ENCODE measurements around the gene SLC38A6. TPM values are rescaled to one million over a fixed set of nuclear protein-coding genes. Genes with fewer than 3 reads are reported as not detected.
"Not testable (repeated sequence)": the region's sequence is repeated elsewhere in the genome, so short reads cannot be mapped to it uniquely, and the experiment has no call there.

The SLC38A6 gene
- total and polyA plus RNA-seq, 10 of the 15 experiments (the other 5 are each of a cell fraction or from before 2014, with no cell fraction given) = 2.0 to 7.0 (median 3.7) TPM

DNA sequence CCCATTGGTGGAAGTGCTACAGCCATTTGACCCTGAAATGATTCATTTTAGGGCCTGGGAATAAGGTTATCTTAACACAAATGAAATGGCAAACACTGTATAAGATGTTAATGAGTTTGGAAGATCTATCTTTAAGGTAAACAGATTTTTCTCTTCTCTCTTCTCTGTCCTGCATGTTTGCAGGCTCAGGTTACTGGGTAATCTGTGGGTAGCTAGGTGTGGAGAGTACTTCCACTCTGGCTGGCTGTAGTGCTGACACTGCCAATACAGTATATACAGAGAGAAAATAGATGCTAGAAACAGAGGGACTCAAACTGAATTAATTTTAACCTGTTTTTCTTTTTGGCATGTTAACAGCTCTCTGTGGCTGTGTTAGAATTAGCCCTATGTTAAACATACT lies 84.6 kb downstream of the SLC38A6 start:
- Histone ChIP-seq H2AFZ (ENCODE audit: control insufficient read depth, low read depth, low read length) (no peak overlapping the region), H3K4me2 (ENCODE audit: control insufficient read depth, insufficient read depth) (no peak overlapping the region), H3K27ac (ENCODE audit: control insufficient read depth, insufficient read depth) (no peak overlapping the region), H3K27me3 (replicated peaks in 1 of 2; ENCODE audit: control insufficient read depth in 2 of 2, insufficient read depth in 2 of 2, low read length in 1 of 2) (no peaks in the 10 kb centered on the region), H3K4me1 (ENCODE audit: control insufficient read depth, insufficient read depth, low read length) (no peaks in the 10 kb centered on the region), H3K79me2 (ENCODE audit: control insufficient read depth, insufficient read depth, low read length) (no peaks in the 10 kb centered on the region), H3K4me3 (no peak overlapping the region), H3K9ac (ENCODE audit: control insufficient read depth, insufficient read depth, low read length) (no peak overlapping the region), H4K20me1 (ENCODE audit: control insufficient read depth, insufficient read depth) (no peaks in the 10 kb centered on the region), H3K9me3 (replicated peaks; ENCODE audit: control insufficient read depth, insufficient read depth, low read length) (no peaks in the 10 kb centered on the region), H3K36me3 (ENCODE audit: control insufficient read depth in 2 of 2, insufficient read depth in 2 of 2, low read length in 1 of 2) (no peaks in the 10 kb centered on the region)
- POLR2A ChIA-PET = no interaction called here
- TF ChIP-seq RCOR1 (conservative IDR thresholded peaks at IDR 0.05; ENCODE audit: low read depth, low read length) (no peak), SIN3A (IDR thresholded peaks at IDR 0.05; ENCODE audit: low read depth, low read length) (no peak), CHD1 (IDR thresholded peaks at IDR 0.05; ENCODE audit: low read depth, low read length) (no peak), TAF1 (IDR thresholded peaks at IDR 0.05; ENCODE audit: borderline replicate concordance, low read depth, low read length) (no peak), MYC (IDR thresholded peaks at IDR 0.05; ENCODE audit: insufficient read depth, insufficient read length, insufficient replicate concordance, low read length, severe bottlenecking) (no peak)
- TF ChIP-seq, protein P1, sequence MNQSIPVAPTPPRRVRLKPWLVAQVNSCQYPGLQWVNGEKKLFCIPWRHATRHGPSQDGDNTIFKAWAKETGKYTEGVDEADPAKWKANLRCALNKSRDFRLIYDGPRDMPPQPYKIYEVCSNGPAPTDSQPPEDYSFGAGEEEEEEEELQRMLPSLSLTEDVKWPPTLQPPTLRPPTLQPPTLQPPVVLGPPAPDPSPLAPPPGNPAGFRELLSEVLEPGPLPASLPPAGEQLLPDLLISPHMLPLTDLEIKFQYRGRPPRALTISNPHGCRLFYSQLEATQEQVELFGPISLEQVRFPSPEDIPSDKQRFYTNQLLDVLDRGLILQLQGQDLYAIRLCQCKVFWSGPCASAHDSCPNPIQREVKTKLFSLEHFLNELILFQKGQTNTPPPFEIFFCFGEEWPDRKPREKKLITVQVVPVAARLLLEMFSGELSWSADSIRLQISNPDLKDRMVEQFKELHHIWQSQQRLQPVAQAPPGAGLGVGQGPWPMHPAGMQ (IDR thresholded peaks at IDR 0.05; ENCODE audit: borderline replicate concordance) = no peak
- in situ Hi-C loops (cut with MboI) (no loop called here), intact Hi-C loops (cut with micrococcal nuclease; ENCODE audit: unreplicated experiment) (no loop called here)
- ATAC-seq (no peak), FAIRE-seq (no peak), DNase-seq (ENCODE audit: low read depth, low spot score) (no peak)
- RAD21 ChIA-PET (ENCODE audit: unreplicated experiment) = no interaction called here
- no TSS peak for BruUV-seq (replicated peaks)
- SMC1A ChIA-PET (ENCODE audit: uncharacterized antibody, unreplicated experiment) = interaction anchor here (0.8 to 1.5 kb wide), 2 partner anchors 407 to 441 kb away, joined by 3 to 4 read pairs; no protein-coding TSS in a partner anchor
- CTCF ChIA-PET = no interaction called here

DNA sequence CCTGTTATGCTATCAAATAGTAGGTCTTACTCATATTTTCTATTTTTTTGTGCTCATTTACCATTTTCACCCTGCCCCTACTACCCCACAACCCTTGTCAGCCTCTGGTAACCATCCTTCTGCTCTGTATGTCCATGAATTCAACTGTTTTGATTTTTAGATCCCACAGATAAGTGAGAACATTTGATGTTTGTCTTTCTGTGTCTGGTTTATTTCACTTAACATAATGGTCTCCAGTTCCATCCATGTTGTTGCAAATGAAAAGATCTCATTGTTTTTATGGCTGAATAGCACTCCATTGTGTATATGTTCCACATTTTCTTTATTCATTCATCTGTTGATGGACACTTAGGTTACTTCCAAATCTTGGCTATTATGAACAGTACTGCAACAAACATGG lies 91.4 kb downstream of the SLC38A6 start:
- CTCF ChIA-PET; H3K27me3 ChIP-seq (replicated peaks in 1 of 2; ENCODE audit: control insufficient read depth in 2 of 2, insufficient read depth in 2 of 2, low read length in 1 of 2); ATAC-seq; H3K79me2 ChIP-seq (ENCODE audit: control insufficient read depth, insufficient read depth, low read length); in situ Hi-C loops (cut with MboI); H3K4me3 ChIP-seq; H2AFZ ChIP-seq (ENCODE audit: control insufficient read depth, low read depth, low read length); intact Hi-C loops (cut with micrococcal nuclease; ENCODE audit: unreplicated experiment); POLR2A ChIA-PET; H3K36me3 ChIP-seq (ENCODE audit: control insufficient read depth in 2 of 2, insufficient read depth in 2 of 2, low read length in 1 of 2); H3K4me1 ChIP-seq (ENCODE audit: control insufficient read depth, insufficient read depth, low read length); H3K9me3 ChIP-seq (replicated peaks; ENCODE audit: control insufficient read depth, insufficient read depth, low read length); BruUV-seq (replicated peaks); H3K9ac ChIP-seq (ENCODE audit: control insufficient read depth, insufficient read depth, low read length); SMC1A ChIA-PET (ENCODE audit: uncharacterized antibody, unreplicated experiment); RAD21 ChIA-PET (ENCODE audit: unreplicated experiment); DNase-seq (ENCODE audit: low read depth, low spot score); H3K27ac ChIP-seq (ENCODE audit: control insufficient read depth, insufficient read depth); FAIRE-seq; H4K20me1 ChIP-seq (ENCODE audit: control insufficient read depth, insufficient read depth); H3K4me2 ChIP-seq (ENCODE audit: control insufficient read depth, insufficient read depth): not testable (repeated sequence)
